MCF 10A (cell line): ENCODE data around the gene PATL2. TPM values are rescaled to one million over a fixed set of nuclear protein-coding genes. Genes with fewer than 3 reads are reported as not detected.
"Not testable (repeated sequence)": the region's sequence is repeated elsewhere in the genome, so short reads cannot be mapped to it uniquely, and the experiment has no call there.

ENCODE experiments used
- BruUV-seq: library from RNA; stranded (reverse); fragments of 400-500 nt; replicated peaks from 2 replicates; lab custom pipeline; 2021; lab: Mats Ljungman, UMichigan
- CTCF ChIA-PET: fragments of 300-600 bp; sonication (Branson Sonifier 250); formaldehyde crosslinking; extraction: SDS; loops from one replicate; lab custom pipeline; 2021; ENCODE audit warnings: antibody characterized with exemption, inconsistent platforms; lab: Yijun Ruan, JAX
- POLR2A ChIA-PET: fragments of 300-600, 350-650 bp; sonication (Branson Sonifier 250); formaldehyde crosslinking; extraction: SDS; loops from one replicate; lab custom pipeline; 2020; ENCODE audit warnings: antibody characterized with exemption, inconsistent platforms; lab: Yijun Ruan, JAX
- DNase-seq: peaks from one replicate; pipeline ENCODE4 v3.0.0-alpha.2; 2018; ENCODE audit not compliant: unreplicated experiment
- H3K27ac Mint-ChIP-seq: one replicate; pipeline ENCODE4 v1.8.0; 2022; ENCODE audit warnings: mild to moderate bottlenecking, low read depth, mixed read lengths; ENCODE audit not compliant: unreplicated experiment
- H3K27me3 Mint-ChIP-seq: one replicate; pipeline ENCODE4 v1.8.0; 2022; ENCODE audit warnings: mixed read lengths; ENCODE audit not compliant: insufficient read depth, unreplicated experiment
- H3K36me3 Mint-ChIP-seq: one replicate; pipeline ENCODE4 v1.8.0; 2022; ENCODE audit warnings: mild to moderate bottlenecking, moderate library complexity, mixed read lengths; ENCODE audit not compliant: insufficient read depth, unreplicated experiment
- H3K4me1 Mint-ChIP-seq: one replicate; pipeline ENCODE4 v1.8.0; 2022; ENCODE audit warnings: mixed read lengths; ENCODE audit not compliant: insufficient read depth, unreplicated experiment
- H3K4me3 Mint-ChIP-seq: one replicate; pipeline ENCODE4 v1.8.0; 2022; ENCODE audit warnings: mild to moderate bottlenecking, moderate library complexity, mixed read lengths; ENCODE audit not compliant: unreplicated experiment
- H3K9me3 Mint-ChIP-seq: one replicate; pipeline ENCODE4 v1.8.0; 2022; ENCODE audit warnings: mixed read lengths; ENCODE audit not compliant: unreplicated experiment
- intact Hi-C: fragments of 100-400 bp; cut with micrococcal nuclease; formaldehyde crosslinking; loops from 2 replicates; pipeline ENCODE4 v1.14.1; 2022
- total RNA-seq: library from RNA; stranded (reverse); gene quantifications from 2 replicates; pipeline ENCODE4 v1.2.3, GENCODE V29; 2022
- TF ChIP-seq, protein P1 (sequence below): fragments of 200-600 bp; IDR thresholded peaks from one replicate; pipeline ENCODE4 v1.8.0; 2022; ENCODE audit warnings: antibody characterized with exemption, mild to moderate bottlenecking; ENCODE audit not compliant: unreplicated experiment

PATL2 gene
- total RNA-seq, 1 experiment from 2014 or later, result 0.16 TPM

DNA sequence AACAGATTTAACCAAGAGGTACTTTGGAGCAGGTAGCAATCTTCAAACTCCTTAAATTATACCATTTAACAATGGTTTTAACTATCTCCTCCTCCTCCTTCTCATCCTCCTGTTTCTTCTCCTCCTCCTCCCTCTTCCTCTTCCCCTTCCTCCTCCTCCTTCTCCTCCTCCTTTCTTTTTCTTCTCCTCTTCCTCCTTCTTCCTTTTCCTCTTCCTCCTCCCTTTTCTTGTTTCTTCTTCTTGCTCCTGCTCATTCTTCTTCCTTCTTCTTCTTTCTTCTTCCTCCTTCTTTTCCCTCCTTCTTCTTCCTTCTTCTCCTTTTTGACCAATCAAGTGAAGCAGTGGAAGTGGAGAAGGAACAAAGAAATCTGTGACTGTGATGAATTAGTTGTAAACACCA lies 14.1 kb downstream of the PATL2 start:
- H3K27me3 Mint-ChIP-seq, result peaks cover 40% of the 10 kb centered on the region
- H3K4me1 Mint-ChIP-seq, result no peaks in the 10 kb centered on the region
- ChIA-PET POLR2A (interaction anchor here (1.2 to 1.4 kb wide), 2 partner anchors 14 to 34 kb away, joined by 4 to 6 read pairs; partner anchors contain the start of genes B2M, PATL2 and SPG11), CTCF (no interaction called here)
- H3K4me3 Mint-ChIP-seq, result no peak overlapping the region
- H3K36me3 Mint-ChIP-seq, result no peaks in the 10 kb centered on the region
- no peaks in the 10 kb centered on the region for H3K9me3 Mint-ChIP-seq
- TF ChIP-seq, protein P1, sequence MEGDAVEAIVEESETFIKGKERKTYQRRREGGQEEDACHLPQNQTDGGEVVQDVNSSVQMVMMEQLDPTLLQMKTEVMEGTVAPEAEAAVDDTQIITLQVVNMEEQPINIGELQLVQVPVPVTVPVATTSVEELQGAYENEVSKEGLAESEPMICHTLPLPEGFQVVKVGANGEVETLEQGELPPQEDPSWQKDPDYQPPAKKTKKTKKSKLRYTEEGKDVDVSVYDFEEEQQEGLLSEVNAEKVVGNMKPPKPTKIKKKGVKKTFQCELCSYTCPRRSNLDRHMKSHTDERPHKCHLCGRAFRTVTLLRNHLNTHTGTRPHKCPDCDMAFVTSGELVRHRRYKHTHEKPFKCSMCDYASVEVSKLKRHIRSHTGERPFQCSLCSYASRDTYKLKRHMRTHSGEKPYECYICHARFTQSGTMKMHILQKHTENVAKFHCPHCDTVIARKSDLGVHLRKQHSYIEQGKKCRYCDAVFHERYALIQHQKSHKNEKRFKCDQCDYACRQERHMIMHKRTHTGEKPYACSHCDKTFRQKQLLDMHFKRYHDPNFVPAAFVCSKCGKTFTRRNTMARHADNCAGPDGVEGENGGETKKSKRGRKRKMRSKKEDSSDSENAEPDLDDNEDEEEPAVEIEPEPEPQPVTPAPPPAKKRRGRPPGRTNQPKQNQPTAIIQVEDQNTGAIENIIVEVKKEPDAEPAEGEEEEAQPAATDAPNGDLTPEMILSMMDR, result no peak
- no TSS peak for BruUV-seq
- intact Hi-C loops, result no loop called here
- H3K27ac Mint-ChIP-seq, result no peak overlapping the region
- DNase-seq, result no peak

DNA sequence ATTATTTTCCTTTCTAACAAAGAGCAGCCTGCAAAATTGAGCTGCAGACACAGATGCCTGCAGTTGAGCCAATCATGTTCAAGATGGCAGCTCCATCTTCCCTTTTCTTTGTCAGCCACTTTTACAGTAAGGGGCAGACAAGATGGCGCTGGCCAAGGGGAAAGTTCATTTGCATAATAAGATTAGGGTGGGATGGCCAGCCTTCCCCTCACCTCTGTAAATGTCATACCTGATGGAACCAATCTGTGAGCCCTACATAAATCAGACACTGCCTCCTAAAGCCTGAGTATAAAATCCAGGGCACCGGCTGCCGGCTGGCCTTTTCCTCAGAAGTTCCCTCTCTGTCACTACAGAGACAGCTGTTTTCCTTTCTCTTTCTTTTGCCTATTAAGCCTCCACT lies 15.8 kb downstream of the PATL2 start:
- Mint-ChIP-seq H3K36me3 (no peaks in the 10 kb centered on the region), H3K4me1 (no peaks in the 10 kb centered on the region), H3K4me3 (no peak overlapping the region), H3K27ac (no peak overlapping the region), H3K27me3 (peaks cover 40% of the 10 kb centered on the region), H3K9me3 (no peaks in the 10 kb centered on the region)
- DNase-seq, result no peak
- POLR2A ChIA-PET, result no interaction called here
- CTCF ChIA-PET, result interaction anchor here (0.6 kb wide), 1 partner anchor 14 kb away, joined by 3 read pairs; no protein-coding TSS in a partner anchor
- BruUV-seq, result no TSS peak
- TF ChIP-seq, protein P1, result no peak
- intact Hi-C loops, result no loop called here

DNA sequence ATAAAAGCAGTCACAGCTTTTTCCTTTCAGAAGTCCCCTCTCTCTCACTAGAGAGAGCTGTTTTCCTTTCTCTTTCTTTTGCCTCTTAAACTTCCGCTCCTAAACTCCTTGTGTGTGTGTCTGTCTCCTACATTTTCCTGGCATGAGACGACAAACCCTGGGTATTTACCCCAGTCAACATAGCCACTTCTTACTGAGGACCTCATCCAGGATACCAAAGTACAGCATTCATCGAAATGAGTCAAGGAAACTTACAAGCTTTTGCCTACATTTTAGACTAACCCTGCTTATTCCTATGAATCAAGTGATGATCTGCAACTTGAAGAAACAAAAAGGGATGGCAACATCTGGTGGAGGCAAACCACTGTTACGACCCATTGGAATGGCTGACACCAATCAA lies 16.7 kb downstream of the PATL2 start:
- CTCF ChIA-PET, result no interaction called here
- BruUV-seq, result no TSS peak
- Mint-ChIP-seq H3K4me1 (no peaks in the 10 kb centered on the region), H3K36me3 (no peaks in the 10 kb centered on the region), H3K4me3 (no peak overlapping the region), H3K9me3 (no peaks in the 10 kb centered on the region), H3K27ac (no peak overlapping the region), H3K27me3 (peaks cover 40% of the 10 kb centered on the region)
- DNase-seq, result no peak
- intact Hi-C loops, result no loop called here
- POLR2A ChIA-PET, result interaction anchor here (0.6 kb wide), 1 partner anchor 10 kb away, joined by 3 read pairs; no protein-coding TSS in a partner anchor
- TF ChIP-seq, protein P1, result no peak

DNA sequence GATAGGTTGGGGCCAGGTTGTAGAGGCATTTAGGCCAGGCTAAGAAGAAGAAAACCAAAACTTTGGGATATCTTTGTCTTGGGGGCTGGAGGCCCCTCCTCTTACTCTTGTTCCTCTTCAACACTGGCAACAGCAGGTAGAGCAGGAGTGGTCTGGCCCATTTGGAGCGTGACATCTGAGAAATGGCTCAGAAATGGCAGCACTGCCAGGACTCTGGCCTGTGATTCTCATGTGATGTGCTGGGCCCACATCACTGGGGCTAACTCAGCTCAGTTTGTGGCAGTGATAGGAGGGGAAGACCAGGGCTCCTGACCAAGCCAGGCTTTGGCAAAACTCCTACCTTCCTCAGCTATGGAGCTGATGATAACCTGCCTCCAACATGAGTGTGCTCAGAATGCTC lies 18.5 kb downstream of the PATL2 start:
- no peaks in the 10 kb centered on the region for H3K36me3 Mint-ChIP-seq
- CTCF ChIA-PET, result interaction anchor here (0.6 to 1.5 kb wide), 3 partner anchors 10 to 29 kb away, joined by 3 to 4 read pairs (median 3); partner anchors contain the start of gene SPG11
- H3K9me3 Mint-ChIP-seq, result no peaks in the 10 kb centered on the region
- H3K4me1 Mint-ChIP-seq, result no peaks in the 10 kb centered on the region
- H3K4me3 Mint-ChIP-seq, result no peak overlapping the region
- TF ChIP-seq, protein P1, result no peak
- BruUV-seq, result no TSS peak
- intact Hi-C loops, result no loop called here
- no peak overlapping the region for H3K27ac Mint-ChIP-seq
- POLR2A ChIA-PET, result interaction anchor here (0.6 to 1.1 kb wide), 2 partner anchors 9 to 19 kb away, joined by 3 to 4 read pairs; partner anchors contain the start of genes B2M and PATL2
- DNase-seq, result no peak
- H3K27me3 Mint-ChIP-seq, result peaks cover 27% of the 10 kb centered on the region

DNA sequence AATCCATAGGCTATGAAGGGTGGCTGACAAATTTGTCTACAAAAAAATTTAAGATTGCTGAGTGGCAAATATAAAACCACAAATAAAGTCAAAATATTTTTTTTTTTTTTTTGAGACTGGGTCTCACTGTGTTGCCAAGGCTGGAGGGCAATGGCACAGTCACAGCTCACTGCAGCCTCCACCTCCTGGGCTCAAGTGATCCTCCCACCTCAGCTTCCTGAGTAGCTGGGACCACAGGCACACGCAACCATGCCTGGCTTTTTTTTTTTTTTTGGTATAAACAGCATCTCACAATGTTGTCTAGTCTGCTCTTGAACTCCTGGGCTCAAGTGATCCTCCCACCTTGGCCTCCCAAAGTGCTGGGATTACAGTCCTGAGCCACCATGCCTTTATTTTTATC lies 20.9 kb downstream of the PATL2 start:
- intact Hi-C loops, H3K27ac Mint-ChIP-seq, DNase-seq, H3K36me3 Mint-ChIP-seq, H3K4me1 Mint-ChIP-seq, H3K4me3 Mint-ChIP-seq, BruUV-seq, H3K9me3 Mint-ChIP-seq: not testable (repeated sequence)
- ChIA-PET POLR2A (interaction anchor here (0.7 to 1.0 kb wide), 2 partner anchors 21 to 108 kb away, joined by 3 read pairs; partner anchors contain the start of genes B2M and PATL2), CTCF (interaction anchor here (0.6 to 0.7 kb wide), 3 partner anchors 10 to 142 kb away, joined by 3 read pairs; no protein-coding TSS in a partner anchor)
- H3K27me3 Mint-ChIP-seq, result peaks cover 18% of the 10 kb centered on the region

DNA sequence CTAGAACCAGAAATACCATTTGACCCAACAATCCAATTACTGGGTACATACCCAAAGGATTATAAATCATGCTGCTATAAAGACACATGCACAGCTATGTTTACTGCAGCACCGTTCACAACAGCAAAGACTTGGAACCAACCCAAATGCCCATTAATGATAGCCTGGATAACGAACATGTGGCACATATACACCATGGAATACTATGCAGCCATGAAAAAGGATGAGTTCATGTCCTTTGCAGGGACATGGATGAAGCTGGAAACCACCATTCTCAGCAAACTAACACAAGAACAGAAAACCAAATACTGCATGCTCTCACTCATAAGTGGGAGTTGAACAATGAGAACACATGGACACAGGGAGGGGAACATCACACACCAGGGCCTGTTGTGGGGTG lies 21.8 kb downstream of the PATL2 start:
- H3K36me3 Mint-ChIP-seq, intact Hi-C loops: not testable (repeated sequence)

More for the DNA sequence above, 21.8 kb downstream of the PATL2 start:
- DNase-seq, H3K4me3 Mint-ChIP-seq, H3K27ac Mint-ChIP-seq, POLR2A ChIA-PET, H3K4me1 Mint-ChIP-seq, H3K9me3 Mint-ChIP-seq, BruUV-seq: not testable (repeated sequence)
- peaks cover 15% of the 10 kb centered on the region for H3K27me3 Mint-ChIP-seq
- CTCF ChIA-PET, result interaction anchor here (1.2 kb wide), 1 partner anchor 26 kb away, joined by 3 read pairs; the partner anchor contains the start of gene SPG11
